Right atrium auricular region (tissue), 2 donors: ENCODE results near the gene REXO1. TPM values are rescaled to one million over a fixed set of nuclear protein-coding genes. Genes with fewer than 3 reads are reported as not detected.

Source experiments
- DNase-seq: peaks from one replicate; pipeline ENCODE4 v3.0.0-alpha.2; 2019; ENCODE audit warnings: low spot score
- H3K27ac ChIP-seq, 2 donors: fragments of 200-600 bp; sonication (generic); 1 replicate in 1 of 2; 2 replicates in 1 of 2; pipeline ENCODE4 v1.5.1; 2016 to 2019
- H3K27me3 ChIP-seq, 2 donors: fragments of 200-600 bp; sonication (generic); one replicate each; pipeline versions ENCODE4 v1.5.1 to v1.6.0; 2017 to 2019
- H3K36me3 ChIP-seq: fragments of 200-600 bp; sonication (generic); one replicate; pipeline ENCODE4 v1.5.1; 2016
- H3K4me1 ChIP-seq, 2 donors: fragments of 200-600 bp; sonication (generic); one replicate each; pipeline versions ENCODE4 v1.5.1 to v1.6.0; 2017 to 2019
- H3K4me3 ChIP-seq, 2 donors: fragments of 200-600 bp; sonication (generic); 1 replicate in 1 of 2; 2 replicates in 1 of 2; pipeline ENCODE4 v1.5.1; 2017 to 2019; ENCODE audit warnings: mild to moderate bottlenecking in 1 of 2, moderate library complexity in 1 of 2
- H3K9me3 ChIP-seq, 2 donors: fragments of 200-600 bp; sonication (generic); one replicate each; pipeline ENCODE4 v1.5.1; 2019
- CTCF ChIP-seq, 2 donors: fragments of 200-600 bp; sonication (generic); IDR thresholded peaks; one replicate each; pipeline ENCODE4 v1.5.1; 2019; ENCODE audit warnings: antibody characterized with exemption in 2 of 2
- total RNA-seq, 2 donors: library from RNA; depleted of rRNA; stranded (reverse); fragments of >200 nt; gene quantifications; one replicate each; pipeline ENCODE4 v1.1.0, GENCODE V29; 2016

The REXO1 gene
- total RNA-seq, 2 donors from 2014 or later = 9.6 to 12.1 TPM

GRCh38 chr19:1782521-1782920, 65.8 kb downstream of the REXO1 start:
- Histone ChIP-seq H3K4me1 (no peaks in the 10 kb centered on the region), H3K27me3 (peaks cover 3 to 14% of the 10 kb centered on the region in 2 donors), H3K9me3 (peaks cover 6 to 16% of the 10 kb centered on the region in 2 donors), H3K4me3 (no peak overlapping the region), H3K27ac (no peak overlapping the region), H3K36me3 (no peaks in the 10 kb centered on the region)
- no peak for DNase-seq
- no peak for TF ChIP-seq CTCF (IDR thresholded peaks at IDR 0.05)

- no peak overlapping the region for H3K27ac ChIP-seq
- no peak overlapping the region for H3K4me3 ChIP-seq
- peaks cover 0 to 13% of the 10 kb centered on the region in 2 donors for H3K4me1 ChIP-seq
- H3K27me3 ChIP-seq = peaks cover 17 to 27% of the 10 kb centered on the region in 2 donors
- no peak for DNase-seq
- no peaks in the 10 kb centered on the region for H3K36me3 ChIP-seq
- no peak for TF ChIP-seq CTCF (IDR thresholded peaks at IDR 0.05)
- H3K9me3 ChIP-seq = peaks cover 6 to 17% of the 10 kb centered on the region in 2 donors
Measured at GRCh38 chr19:1780272-1780958, 67.9 kb downstream of the REXO1 start.

- no peak overlapping the region for H3K4me3 ChIP-seq
- H3K27ac ChIP-seq = no peak overlapping the region
- no peaks in the 10 kb centered on the region for H3K36me3 ChIP-seq
- peaks cover 0 to 14% of the 10 kb centered on the region in 2 donors for H3K4me1 ChIP-seq
- H3K9me3 ChIP-seq = peaks cover 6 to 25% of the 10 kb centered on the region in 2 donors
- no peak for DNase-seq
- TF ChIP-seq CTCF (IDR thresholded peaks at IDR 0.05) = no peak
- H3K27me3 ChIP-seq = peaks cover 20 to 35% of the 10 kb centered on the region in 2 donors
Measured at GRCh38 chr19:1779574-1779973, 68.7 kb downstream of the REXO1 start.

GRCh38 chr19:1777149-1777548, 71.1 kb downstream of the REXO1 start:
- no peak for TF ChIP-seq CTCF (IDR thresholded peaks at IDR 0.05)
- Histone ChIP-seq H3K36me3 (no peaks in the 10 kb centered on the region), H3K4me1 (peaks cover 0 to 14% of the 10 kb centered on the region in 2 donors), H3K9me3 (peaks cover 6 to 19% of the 10 kb centered on the region in 2 donors), H3K27me3 (peaks cover 24 to 49% of the 10 kb centered on the region in 2 donors), H3K27ac (no peak overlapping the region), H3K4me3 (no peak overlapping the region)
- no peak for DNase-seq

- Histone ChIP-seq H3K4me3 (no peak overlapping the region), H3K4me1 (peaks cover 0 to 14% of the 10 kb centered on the region in 2 donors), H3K9me3 (peaks cover 2 to 18% of the 10 kb centered on the region in 2 donors), H3K27ac (no peak overlapping the region), H3K27me3 (peaks cover 24 to 49% of the 10 kb centered on the region in 2 donors), H3K36me3 (no peaks in the 10 kb centered on the region)
- no peak for TF ChIP-seq CTCF (IDR thresholded peaks at IDR 0.05)
- DNase-seq = no peak
Measured at GRCh38 chr19:1776606-1777147, 71.6 kb downstream of the REXO1 start.
